H9 (cell line): ENCODE results near the gene INCENP. TPM values are rescaled to one million over a fixed set of nuclear protein-coding genes. Genes with fewer than 3 reads are reported as not detected.

Experiments
- DNase-seq: peaks from one replicate; pipeline ENCODE4 v3.0.0-alpha.2; 2017
- H2AFZ ChIP-seq: one replicate; pipeline ENCODE4 v1.6.1; 2013; ENCODE audit warnings: mild to moderate bottlenecking, low read length, control low read depth, moderate library complexity
- H2AK5ac ChIP-seq: 2 replicates; pipeline ENCODE4 v1.6.1; 2013; ENCODE audit warnings: low read length, control low read depth, mixed read lengths; ENCODE audit not compliant: insufficient read length
- H2BK120ac ChIP-seq: one replicate; pipeline ENCODE4 v1.6.1; 2013; ENCODE audit warnings: low read depth, mild to moderate bottlenecking, low read length, control low read depth, inconsistent platforms; ENCODE audit not compliant: poor library complexity, severe bottlenecking
- H2BK12ac ChIP-seq: 2 replicates; pipeline ENCODE4 v1.6.1; 2013; ENCODE audit warnings: low read length, control low read depth, mixed read lengths, low read depth; ENCODE audit not compliant: insufficient read length
- H2BK15ac ChIP-seq: 2 replicates; pipeline ENCODE4 v1.6.1; 2013; ENCODE audit warnings: low read depth, low read length, control low read depth
- H2BK20ac ChIP-seq: one replicate; pipeline ENCODE4 v1.6.1; 2013; ENCODE audit warnings: low read depth, mild to moderate bottlenecking, low read length, control low read depth, inconsistent platforms; ENCODE audit not compliant: poor library complexity, severe bottlenecking
- H2BK5ac ChIP-seq: 2 replicates; pipeline ENCODE4 v1.6.1; 2013; ENCODE audit warnings: low read length, control low read depth, mixed read lengths; ENCODE audit not compliant: insufficient read length
- H3K14ac ChIP-seq: 2 replicates; pipeline ENCODE4 v1.6.1; 2013; ENCODE audit warnings: low read length, control low read depth; ENCODE audit not compliant: insufficient read depth
- H3K18ac ChIP-seq: 2 replicates; pipeline ENCODE4 v1.6.1; 2013; ENCODE audit warnings: low read depth, mild to moderate bottlenecking, mixed read lengths, low read length, control low read depth; ENCODE audit not compliant: insufficient read length
- H3K23ac ChIP-seq: 2 replicates; pipeline ENCODE4 v1.6.1; 2013; ENCODE audit warnings: low read length, control low read depth, mixed read lengths, low read depth; ENCODE audit not compliant: insufficient read length
- H3K23me2 ChIP-seq: 2 replicates; pipeline ENCODE4 v1.6.1; 2013; ENCODE audit warnings: low read depth, mild to moderate bottlenecking, mixed read lengths, low read length, control low read depth; ENCODE audit not compliant: insufficient read length, poor library complexity, severe bottlenecking
- H3K27ac ChIP-seq: 2 replicates; pipeline ENCODE4 v1.5.1; 2013; ENCODE audit warnings: low read length, control low read depth, mixed read lengths, low read depth; ENCODE audit not compliant: insufficient read length
- H3K27me3 ChIP-seq: 2 replicates; pipeline ENCODE4 v1.6.1; 2013; ENCODE audit warnings: low read length, control low read depth, inconsistent platforms; ENCODE audit not compliant: insufficient read depth
- H3K4ac ChIP-seq: 2 replicates; pipeline ENCODE4 v1.6.1; 2013; ENCODE audit warnings: low read depth, mild to moderate bottlenecking, control low read depth, inconsistent platforms, low read length, moderate library complexity
- H3K4me1 ChIP-seq: 2 replicates; pipeline ENCODE4 v1.6.1; 2013; ENCODE audit warnings: low read length, control low read depth, inconsistent platforms; ENCODE audit not compliant: insufficient read depth
- H3K4me2 ChIP-seq: 2 replicates; pipeline ENCODE4 v1.6.1; 2013; ENCODE audit warnings: low read length, control low read depth, mixed read lengths; ENCODE audit not compliant: insufficient read length, insufficient read depth
- H3K56ac ChIP-seq: 2 replicates; pipeline ENCODE4 v1.6.1; 2013; ENCODE audit warnings: low read depth, mild to moderate bottlenecking, mixed read lengths, low read length, control low read depth; ENCODE audit not compliant: insufficient read length
- H3K79me1 ChIP-seq: 2 replicates; pipeline ENCODE4 v1.6.1; 2013; ENCODE audit warnings: low read depth, mild to moderate bottlenecking, moderate library complexity, low read length, control low read depth, inconsistent platforms; ENCODE audit not compliant: insufficient read depth, poor library complexity, severe bottlenecking
- H3K79me2 ChIP-seq: 2 replicates; pipeline ENCODE4 v1.6.1; 2013; ENCODE audit warnings: low read length, control low read depth, inconsistent platforms; ENCODE audit not compliant: insufficient read depth
- H3K9ac ChIP-seq: 2 replicates; pipeline ENCODE4 v1.6.1; 2013; ENCODE audit warnings: low read length, control low read depth, mixed read lengths; ENCODE audit not compliant: insufficient read length; ENCODE audit errors: extremely low read depth
- H3K9me3 ChIP-seq: one replicate; pipeline ENCODE4 v1.6.1; 2013; ENCODE audit warnings: low read depth, low read length, inconsistent platforms; ENCODE audit not compliant: control insufficient read depth
- H3T11ph ChIP-seq: one replicate; pipeline ENCODE4 v1.6.1; 2013; ENCODE audit warnings: mild to moderate bottlenecking, low read length, control low read depth, inconsistent platforms
- H4K20me1 ChIP-seq: one replicate; pipeline ENCODE4 v1.6.1; 2013; ENCODE audit not compliant: control insufficient read depth, insufficient read length, insufficient read depth
- H4K5ac ChIP-seq: 2 replicates; pipeline ENCODE4 v1.6.1; 2013; ENCODE audit warnings: low read depth, mild to moderate bottlenecking, mixed read lengths, low read length, control low read depth; ENCODE audit not compliant: insufficient read length
- H4K8ac ChIP-seq: replicated peaks from 2 replicates; pipeline ENCODE4 v1.6.1; 2013; ENCODE audit warnings: low read length, control low read depth, mixed read lengths, low read depth; ENCODE audit not compliant: insufficient read length
- H4K91ac ChIP-seq: 2 replicates; pipeline ENCODE4 v1.6.1; 2013; ENCODE audit warnings: low read depth, mild to moderate bottlenecking, moderate library complexity, mixed read lengths, low read length, control low read depth; ENCODE audit not compliant: insufficient read length
- H3K27ac Mint-ChIP-seq, 3 experiments: 2 replicates in 2 of 3; 3 replicates in 1 of 3; pipeline ENCODE4 v1.8.0; 2020 to 2021; ENCODE audit warnings: mixed read lengths in 3 of 3, mild to moderate bottlenecking in 1 of 3, moderate library complexity in 1 of 3
- H3K27me3 Mint-ChIP-seq: 2 replicates; pipeline ENCODE4 v1.8.0; 2021; ENCODE audit warnings: low read depth, mild to moderate bottlenecking, moderate library complexity, mixed read lengths
- H3K36me3 Mint-ChIP-seq, 3 experiments: 2 replicates in 2 of 3; 3 replicates in 1 of 3; pipeline ENCODE4 v1.8.0; 2020 to 2021; ENCODE audit warnings: low read depth in 3 of 3, mixed read lengths in 3 of 3; ENCODE audit not compliant: insufficient read depth in 1 of 3
- H3K4me1 Mint-ChIP-seq, 2 experiments: 2 replicates each; pipeline ENCODE4 v1.8.0; 2020; ENCODE audit warnings: mixed read lengths in 2 of 2
- H3K4me3 Mint-ChIP-seq, 2 experiments: 2 replicates in 1 of 2; 3 replicates in 1 of 2; pipeline ENCODE4 v1.8.0; 2020 to 2021; ENCODE audit warnings: mild to moderate bottlenecking in 2 of 2, mixed read lengths in 2 of 2, moderate library complexity in 1 of 2
- H3K9me3 Mint-ChIP-seq, 2 experiments: 2 replicates in 1 of 2; 3 replicates in 1 of 2; pipeline ENCODE4 v1.8.0; 2020; ENCODE audit warnings: mild to moderate bottlenecking in 2 of 2, mixed read lengths in 2 of 2, moderate library complexity in 1 of 2
- WGBS: extraction: QIAGEN DNeasy Blood & Tissue Kit; methylation state at CpG from one replicate; pipeline ENCODE4 v1.1.7; 2013; ENCODE audit warnings: missing lambda C conversion rate, low lambda C conversion rate, mixed read lengths; ENCODE audit not compliant: insufficient read length; ENCODE audit errors: extremely low coverage; 5-methylcytosine and 5-hydroxymethylcytosine counted together
- total RNA-seq: library from RNA; stranded (reverse); gene quantifications from 2 replicates; pipeline ENCODE4 v1.2.1, GENCODE V29; 2021
- TF ChIP-seq, protein P1 (sequence below): fragments of 200-600 bp; sonication (generic); conservative IDR thresholded peaks from 3 replicates; pipeline ENCODE4 v1.8.0; 2021; ENCODE audit warnings: antibody characterized with exemption, mild to moderate bottlenecking

The INCENP gene
- total RNA-seq, 1 experiment from 2014 or later: 99.9 TPM

DNA sequence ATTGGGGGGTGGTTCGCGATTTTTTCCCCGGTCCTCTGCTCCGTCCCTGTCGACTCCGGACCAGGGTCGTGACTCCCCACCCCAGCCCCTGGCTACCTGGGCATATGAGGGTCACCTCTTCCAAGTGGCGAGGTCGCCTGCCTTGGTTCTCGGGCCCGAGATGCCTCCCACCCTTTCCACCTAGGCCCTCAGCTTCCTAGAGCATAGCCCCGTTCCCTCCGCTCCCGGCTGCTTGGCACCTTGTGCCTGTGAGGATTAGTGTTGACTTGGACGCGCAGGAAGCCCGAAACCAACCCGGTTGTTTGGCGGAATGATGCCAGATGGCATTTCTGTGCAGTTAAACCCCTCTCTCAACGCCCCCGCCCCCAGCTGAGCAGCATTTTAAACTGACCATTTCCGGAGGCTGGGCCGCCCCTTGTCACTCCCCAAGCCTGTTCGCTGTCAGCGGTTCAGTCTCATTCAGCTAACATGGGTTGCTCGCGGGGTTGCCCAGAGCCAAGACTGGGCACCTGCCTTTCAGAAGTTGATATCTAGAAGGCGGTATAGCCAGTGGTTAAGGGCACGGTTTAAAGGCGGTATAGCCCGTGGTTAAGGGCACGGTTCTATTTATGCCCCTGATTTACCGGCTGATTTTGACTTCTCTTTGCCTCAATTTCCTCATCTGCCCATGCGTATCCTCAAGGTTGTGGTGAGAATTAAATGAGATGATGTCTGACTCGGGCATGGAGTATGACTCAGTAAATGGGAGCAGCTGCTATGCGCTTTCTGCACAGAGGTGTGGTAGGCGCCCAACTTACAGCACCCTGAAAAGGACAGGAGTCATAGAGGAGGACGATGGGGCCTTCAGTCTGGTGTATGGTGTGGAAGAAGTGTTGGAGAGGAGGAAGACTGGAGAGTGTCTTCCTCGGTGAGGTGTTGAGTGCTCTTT lies 639 bp downstream of the INCENP start:
- DNase-seq: no peak
- Histone ChIP-seq H3K56ac (no peak overlapping the region), H3K9ac (peak overlapping the region; percentile 74), H2AK5ac (no peak overlapping the region), H3K4me1 (peaks cover 2% of the 10 kb centered on the region; the same call in 1 of the 2 replicates), H3K9me3 (no peaks in the 10 kb centered on the region), H3K23me2 (peaks cover 8% of the 10 kb centered on the region), H3T11ph (no peak overlapping the region), H3K18ac (peak overlapping the region; percentile 56), H2BK5ac (no peak overlapping the region), H2BK12ac (no peak overlapping the region), H4K20me1 (no peaks in the 10 kb centered on the region), H3K4ac (no peak overlapping the region), H2BK120ac (no peak overlapping the region), H2AFZ (no peak overlapping the region), H3K27me3 (no peaks in the 10 kb centered on the region), H3K79me1 (peaks cover 13% of the 10 kb centered on the region), H2BK15ac (no peak overlapping the region), H3K79me2 (peaks cover 34% of the 10 kb centered on the region; the same call in 1 of the 2 replicates), H4K91ac (no peak overlapping the region), H3K27ac (no peak overlapping the region), H2BK20ac (no peak overlapping the region), H4K8ac (no peak overlapping the region), H3K4me2 (peak overlapping the region; percentile 97), H3K14ac (peak overlapping the region; percentile 66), H4K5ac (no peak overlapping the region), H3K23ac (no peak overlapping the region)
- H3K27ac Mint-ChIP-seq: peak overlapping the region; percentile 55 to 99 (median 69); a peak in 6 of 7 replicates
- H3K36me3 Mint-ChIP-seq: peaks cover 17 to 29% (median 24%) of the 10 kb centered on the region in 3 experiments
- H3K27me3 Mint-ChIP-seq: no peaks in the 10 kb centered on the region
- H3K4me3 Mint-ChIP-seq: peak overlapping the region; percentile 97 to 99
- H3K9me3 Mint-ChIP-seq: no peaks in the 10 kb centered on the region; a peak in 1 of 5 replicates
- peaks cover 18% of the 10 kb centered on the region in 2 experiments for H3K4me1 Mint-ChIP-seq
- TF ChIP-seq, protein P1, sequence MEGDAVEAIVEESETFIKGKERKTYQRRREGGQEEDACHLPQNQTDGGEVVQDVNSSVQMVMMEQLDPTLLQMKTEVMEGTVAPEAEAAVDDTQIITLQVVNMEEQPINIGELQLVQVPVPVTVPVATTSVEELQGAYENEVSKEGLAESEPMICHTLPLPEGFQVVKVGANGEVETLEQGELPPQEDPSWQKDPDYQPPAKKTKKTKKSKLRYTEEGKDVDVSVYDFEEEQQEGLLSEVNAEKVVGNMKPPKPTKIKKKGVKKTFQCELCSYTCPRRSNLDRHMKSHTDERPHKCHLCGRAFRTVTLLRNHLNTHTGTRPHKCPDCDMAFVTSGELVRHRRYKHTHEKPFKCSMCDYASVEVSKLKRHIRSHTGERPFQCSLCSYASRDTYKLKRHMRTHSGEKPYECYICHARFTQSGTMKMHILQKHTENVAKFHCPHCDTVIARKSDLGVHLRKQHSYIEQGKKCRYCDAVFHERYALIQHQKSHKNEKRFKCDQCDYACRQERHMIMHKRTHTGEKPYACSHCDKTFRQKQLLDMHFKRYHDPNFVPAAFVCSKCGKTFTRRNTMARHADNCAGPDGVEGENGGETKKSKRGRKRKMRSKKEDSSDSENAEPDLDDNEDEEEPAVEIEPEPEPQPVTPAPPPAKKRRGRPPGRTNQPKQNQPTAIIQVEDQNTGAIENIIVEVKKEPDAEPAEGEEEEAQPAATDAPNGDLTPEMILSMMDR: no peak
- no CpG with 5 or more reads among the region's 39 CpGs for WGBS
